Activated T-cell treated with anti-CD3 and anti-CD28 coated beads for 4 hours (primary cell): ENCODE measurements around the gene TRPM1.

Source experiments
- DNase-seq: peaks from one replicate; pipeline ENCODE4 v3.0.0-alpha.2; 2020

TRPM1 gene

DNA sequence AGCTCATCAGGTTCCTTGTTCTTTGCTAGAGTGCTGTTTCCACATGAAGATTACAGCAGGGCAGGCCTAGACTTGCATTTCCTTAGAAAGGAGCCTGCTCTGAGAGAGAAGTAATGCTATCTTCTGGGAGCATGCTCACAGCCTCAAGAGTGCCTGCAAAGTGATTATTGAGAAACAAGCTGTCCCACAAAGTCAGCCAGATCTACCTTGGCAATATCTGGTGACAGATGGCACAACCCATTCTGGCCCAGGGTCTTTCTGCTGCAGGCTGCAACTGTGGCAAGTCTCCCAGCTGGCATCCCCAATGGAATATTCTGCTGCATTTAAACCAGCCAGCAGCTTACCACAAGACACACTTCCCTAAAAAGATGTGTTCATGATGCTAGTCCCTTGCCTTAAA, 139.4 kb downstream of the TRPM1 start:
- DNase-seq: no peak

DNA sequence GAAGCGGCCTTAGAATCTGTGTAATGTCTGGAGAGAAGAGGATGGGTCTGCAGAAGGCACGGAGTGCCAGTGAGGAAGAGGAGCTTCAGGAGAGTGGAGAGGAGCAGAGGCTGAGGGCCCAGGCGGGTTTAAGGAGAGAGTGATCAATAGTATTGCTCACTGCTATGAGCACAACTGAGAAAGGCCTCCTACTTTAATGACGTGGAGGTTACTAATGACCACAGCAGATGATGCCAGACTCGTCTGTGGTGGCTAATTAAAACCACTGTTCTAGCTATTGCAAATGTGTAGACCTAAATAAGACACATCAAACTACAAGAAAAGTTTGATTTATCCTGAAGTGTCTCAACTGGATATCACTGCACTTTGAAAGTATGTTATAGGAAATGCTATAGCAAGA, 143.3 kb downstream of the TRPM1 start:
- DNase-seq: no peak

DNA sequence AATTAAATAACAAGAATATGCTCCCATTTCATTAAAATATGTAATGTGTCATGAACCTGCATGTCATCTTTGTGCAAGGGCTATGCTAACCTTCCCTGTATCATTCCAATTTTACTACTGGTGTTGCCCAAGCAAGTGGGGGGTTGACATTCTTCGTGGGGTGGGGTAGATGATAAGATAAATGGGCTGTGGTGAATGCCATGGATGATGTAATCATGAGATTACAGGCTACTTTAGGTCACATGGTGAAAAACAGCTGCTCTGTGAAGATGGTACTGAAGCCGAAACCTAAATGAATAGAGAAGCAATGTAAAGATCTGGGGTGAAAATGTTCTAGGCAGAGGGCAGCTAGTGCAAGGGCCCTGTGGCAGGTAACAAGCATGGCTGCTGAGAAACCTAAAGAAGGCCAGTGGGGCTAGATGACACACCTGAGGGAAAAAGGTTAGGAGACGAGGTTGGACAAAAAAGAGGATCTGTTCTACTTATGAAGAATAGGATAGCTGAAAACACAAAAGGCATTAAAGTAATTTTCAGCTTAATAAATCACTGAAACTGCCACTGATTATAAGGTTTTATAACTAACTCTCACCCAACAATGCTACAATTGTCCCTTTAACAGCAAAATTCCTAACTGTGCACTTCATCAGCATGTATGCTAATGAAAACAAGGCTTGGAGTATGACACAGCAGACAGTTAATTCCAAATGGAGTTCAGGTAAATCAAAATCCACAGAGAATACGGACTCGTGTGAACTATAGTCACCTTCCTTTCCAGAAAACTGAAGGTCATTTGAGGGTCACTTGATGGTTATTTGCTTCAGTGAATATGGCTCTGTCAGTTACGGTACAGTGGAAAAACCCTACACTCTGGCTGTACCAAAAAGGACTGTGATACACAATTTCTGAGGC, 145.1 kb downstream of the TRPM1 start:
- no peak for DNase-seq

DNA sequence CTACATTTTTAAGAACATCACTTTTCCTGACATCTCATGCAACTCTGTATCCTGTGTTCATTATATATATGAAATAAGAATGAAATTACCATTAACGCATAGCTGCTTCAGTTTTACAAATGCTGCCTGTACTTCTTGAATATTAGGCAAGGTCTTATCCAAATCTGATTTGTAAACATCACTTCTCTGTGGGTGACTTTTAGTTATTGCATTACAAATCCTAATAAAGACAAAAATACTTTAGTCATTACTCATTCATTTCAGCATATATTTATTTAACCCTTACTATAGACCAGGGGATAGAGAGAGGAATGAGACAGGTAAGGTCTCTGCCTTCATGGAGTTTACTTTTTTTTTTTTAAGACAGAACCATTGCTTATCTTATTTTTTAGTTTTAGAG, 146.9 kb downstream of the TRPM1 start:
- no peak for DNase-seq

- no peak for DNase-seq
These were observed 147.7 kb downstream of the TRPM1 start for GRCh38 chr15:30953731-30954378.

DNA sequence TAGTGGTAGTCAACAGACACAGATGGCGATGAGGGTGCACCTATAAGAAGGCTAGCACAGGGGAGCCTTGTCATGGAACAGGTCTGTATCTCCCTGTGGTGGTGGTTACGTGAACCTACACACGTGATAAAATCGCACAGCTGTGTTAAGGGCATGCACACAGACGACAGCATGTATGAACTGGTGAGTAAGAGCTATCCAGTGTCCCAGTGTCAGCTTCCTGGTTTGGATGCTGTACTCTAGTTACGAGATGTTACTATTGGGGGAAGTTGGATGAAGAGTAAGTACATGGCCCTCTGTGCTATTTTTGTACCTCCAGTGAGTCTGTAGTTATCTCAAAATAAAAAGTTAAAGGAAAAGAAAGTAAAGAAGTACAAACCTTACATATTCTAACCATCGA, 148.3 kb downstream of the TRPM1 start:
- no peak for DNase-seq
